HG03139 (cell line): ENCODE measurements around the gene ATF7.

Experiments
- ATAC-seq: cut with Tn5 transposase; IDR thresholded peaks from one replicate; pipeline ENCODE4 v1.9.1; 2021; ENCODE audit not compliant: unreplicated experiment

Gene ATF7

DNA sequence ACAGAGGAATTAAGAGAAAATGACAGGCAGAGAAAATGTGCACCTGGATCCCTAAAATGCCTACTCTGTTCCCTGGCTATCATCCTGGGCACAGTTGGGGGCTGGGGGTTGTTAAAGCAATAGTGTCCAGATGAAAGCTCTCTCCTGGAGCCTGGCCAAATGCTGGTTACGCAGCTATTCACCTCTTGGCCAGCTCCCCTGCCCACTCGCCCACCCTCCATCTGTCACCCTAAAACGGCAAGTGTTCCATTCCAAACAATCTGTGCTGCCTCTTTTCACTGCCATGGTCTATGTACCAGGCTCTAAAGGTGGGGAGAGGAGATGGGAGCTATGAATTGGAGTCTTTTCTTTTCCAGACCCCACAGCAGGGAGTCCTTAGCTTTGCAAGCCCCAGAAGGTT is 94.2 kb downstream of the ATF7 start:
- ATAC-seq = no peak

- no peak for ATAC-seq
Measured at GRCh38 chr12:53530920-53531319, 95.3 kb downstream of the ATF7 start.

DNA sequence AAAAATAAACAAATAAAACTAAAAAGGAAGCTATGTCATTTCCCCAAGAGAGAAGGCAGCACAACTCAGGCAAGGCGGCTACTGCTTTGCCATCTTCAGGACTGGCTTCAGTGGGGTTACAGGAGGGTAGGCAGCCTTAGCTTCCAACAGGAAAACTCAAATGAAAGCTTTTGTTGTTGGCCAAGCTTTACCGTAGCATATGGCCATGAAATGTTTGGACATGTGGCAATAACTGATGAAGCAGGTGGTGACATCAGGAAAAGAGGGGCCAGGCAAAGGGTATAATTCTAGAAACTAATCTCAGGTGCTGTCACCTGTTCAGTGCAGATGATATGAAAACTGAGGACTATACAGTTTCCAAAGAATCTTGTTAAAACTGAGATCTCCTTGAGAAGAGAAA is 96.1 kb downstream of the ATF7 start:
- no peak for ATAC-seq

GRCh38 chr12:53524476-53524875 is 101.7 kb downstream of the ATF7 start:
- no peak for ATAC-seq

DNA sequence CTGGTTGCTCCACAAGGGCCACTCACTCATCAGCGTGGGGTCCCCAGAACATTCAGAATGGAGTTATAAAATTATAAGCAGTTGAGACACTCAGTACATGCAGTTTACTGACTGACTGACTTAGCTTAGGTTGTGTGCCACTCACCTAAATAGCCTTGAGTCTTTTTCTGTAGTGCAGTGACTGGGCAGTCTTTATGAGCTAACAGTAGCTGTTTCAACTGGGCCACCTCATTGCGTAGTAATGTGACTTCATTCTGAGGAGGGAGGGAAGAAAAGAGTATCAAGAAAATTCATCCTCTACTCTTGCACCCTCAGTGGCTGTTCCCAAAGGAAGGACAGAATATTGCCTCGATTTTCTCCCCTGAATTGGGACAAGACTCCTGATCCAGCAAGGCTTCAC is 103.1 kb downstream of the ATF7 start:
- no peak for ATAC-seq

DNA sequence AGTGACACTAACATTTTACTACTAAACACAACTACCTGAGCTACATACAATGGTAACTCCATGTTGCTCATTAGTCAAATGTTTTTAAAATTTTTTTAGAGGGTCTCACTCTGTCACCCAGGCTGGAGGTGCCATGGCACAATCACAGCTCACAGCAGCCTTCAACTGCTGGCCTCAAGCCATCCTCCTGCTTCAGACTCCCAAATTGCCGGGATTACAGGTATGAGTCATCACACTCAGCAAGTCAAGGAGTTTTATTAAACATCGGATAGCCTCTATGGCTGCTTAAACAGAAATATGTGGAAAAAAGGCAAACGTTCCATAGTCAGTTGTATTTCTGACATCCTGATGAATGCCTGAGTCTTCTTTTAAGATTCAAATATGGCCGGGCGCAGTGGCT is 107.8 kb downstream of the ATF7 start:
- no peak for ATAC-seq

- ATAC-seq = no peak
Measured at GRCh38 chr12:53516758-53517455, 109.3 kb downstream of the ATF7 start.

- ATAC-seq = no peak
Measured at GRCh38 chr12:53515291-53515680, 110.9 kb downstream of the ATF7 start.

GRCh38 chr12:53514628-53515290 is 111.4 kb downstream of the ATF7 start:
- ATAC-seq = no peak

DNA sequence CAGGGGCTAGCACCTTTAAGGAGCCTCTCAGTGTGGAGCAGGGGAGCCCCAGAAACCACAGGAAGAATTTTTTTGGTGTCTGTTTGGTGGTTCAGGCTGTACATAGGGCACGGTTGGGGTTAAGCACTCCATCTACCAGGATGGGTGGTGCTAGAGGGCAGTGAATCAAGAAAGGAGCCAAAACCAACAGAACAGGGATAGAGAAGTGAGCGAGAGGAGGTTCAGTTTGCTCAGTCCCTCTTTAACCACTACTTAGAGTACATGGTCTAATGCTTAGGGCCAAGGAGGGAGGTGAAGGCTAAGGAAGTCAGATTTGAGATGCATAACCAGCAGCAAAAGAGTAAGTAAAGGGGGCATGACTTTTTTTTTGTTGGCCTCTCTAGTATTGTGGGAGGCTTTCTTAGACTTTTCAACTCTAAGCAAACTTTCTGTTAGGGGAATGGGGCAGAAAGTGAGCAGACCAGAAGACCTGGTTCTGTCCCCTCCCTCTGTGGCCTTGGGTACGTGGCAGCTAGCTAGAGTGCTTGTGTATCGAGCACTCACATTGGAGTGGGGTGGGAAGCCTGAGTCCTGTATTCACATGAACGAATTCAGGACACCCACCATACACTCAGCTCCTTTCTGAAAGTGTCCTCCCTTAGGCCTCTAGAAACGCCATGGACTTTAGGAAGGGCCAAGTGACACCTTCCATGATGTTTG is 112.3 kb downstream of the ATF7 start:
- no peak for ATAC-seq

DNA sequence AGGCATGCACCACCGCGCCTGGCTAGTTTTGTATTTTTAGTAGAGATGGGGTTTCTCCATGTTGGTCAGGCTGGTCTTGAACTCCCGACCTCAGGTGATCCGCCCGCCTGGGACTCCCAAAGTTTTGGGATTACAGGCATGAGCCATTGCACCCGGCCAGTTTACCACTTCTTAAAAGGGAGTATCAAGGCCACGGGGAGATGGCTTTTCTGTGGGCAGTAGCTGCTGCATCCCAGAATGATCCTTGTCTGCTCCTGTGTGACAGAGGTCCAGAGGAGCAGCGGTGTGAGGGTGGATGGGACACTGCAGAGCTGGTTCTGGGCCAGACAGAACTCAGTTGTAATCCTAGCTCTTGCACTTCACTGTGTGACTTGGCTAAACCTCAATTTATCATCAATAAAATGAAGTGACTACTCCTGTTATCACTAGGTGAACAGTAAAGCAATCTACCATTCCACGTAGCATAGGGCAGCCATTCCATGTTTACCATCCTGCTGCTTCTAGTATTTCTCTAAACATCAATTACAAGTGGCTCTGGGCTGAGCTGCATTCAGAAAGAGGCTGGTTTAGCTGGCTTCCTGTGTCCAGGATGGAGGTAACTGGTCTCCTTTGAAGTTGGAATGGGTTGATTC is 115.9 kb downstream of the ATF7 start:
- ATAC-seq = no peak

DNA sequence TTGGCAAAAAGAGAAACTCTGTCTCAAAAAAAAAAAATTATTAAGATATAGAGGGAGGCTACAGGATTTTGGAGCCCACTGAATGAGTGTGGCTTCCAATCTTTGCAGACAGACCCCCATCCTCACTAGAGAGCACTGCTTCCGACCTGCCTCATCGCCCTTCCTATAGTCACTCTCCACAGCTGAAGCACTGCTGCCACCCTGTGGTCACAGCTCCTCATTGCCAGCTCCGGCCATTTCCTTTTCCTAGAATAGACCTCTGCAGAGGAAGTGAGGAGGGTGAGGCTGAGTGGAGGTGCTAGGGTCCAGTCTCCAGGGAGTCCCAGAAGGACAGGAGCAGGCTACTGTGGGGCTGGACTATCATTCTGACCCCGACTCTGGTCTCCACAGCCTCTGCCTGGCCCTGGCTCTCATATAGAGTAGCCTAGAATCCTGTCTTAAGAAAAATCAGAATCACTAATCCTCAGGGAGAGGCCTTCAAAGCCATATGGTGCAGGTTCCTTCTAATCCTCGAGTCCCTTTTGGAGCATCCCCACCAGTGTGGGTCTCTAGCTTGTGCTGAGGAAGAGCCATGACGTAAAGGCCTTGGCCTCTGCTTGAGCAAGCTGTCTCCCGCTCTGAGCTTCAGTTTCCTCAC is 117.5 kb downstream of the ATF7 start:
- ATAC-seq = peak; percentile 75

GRCh38 chr12:53507603-53507885 is 118.6 kb downstream of the ATF7 start:
- no peak for ATAC-seq

DNA sequence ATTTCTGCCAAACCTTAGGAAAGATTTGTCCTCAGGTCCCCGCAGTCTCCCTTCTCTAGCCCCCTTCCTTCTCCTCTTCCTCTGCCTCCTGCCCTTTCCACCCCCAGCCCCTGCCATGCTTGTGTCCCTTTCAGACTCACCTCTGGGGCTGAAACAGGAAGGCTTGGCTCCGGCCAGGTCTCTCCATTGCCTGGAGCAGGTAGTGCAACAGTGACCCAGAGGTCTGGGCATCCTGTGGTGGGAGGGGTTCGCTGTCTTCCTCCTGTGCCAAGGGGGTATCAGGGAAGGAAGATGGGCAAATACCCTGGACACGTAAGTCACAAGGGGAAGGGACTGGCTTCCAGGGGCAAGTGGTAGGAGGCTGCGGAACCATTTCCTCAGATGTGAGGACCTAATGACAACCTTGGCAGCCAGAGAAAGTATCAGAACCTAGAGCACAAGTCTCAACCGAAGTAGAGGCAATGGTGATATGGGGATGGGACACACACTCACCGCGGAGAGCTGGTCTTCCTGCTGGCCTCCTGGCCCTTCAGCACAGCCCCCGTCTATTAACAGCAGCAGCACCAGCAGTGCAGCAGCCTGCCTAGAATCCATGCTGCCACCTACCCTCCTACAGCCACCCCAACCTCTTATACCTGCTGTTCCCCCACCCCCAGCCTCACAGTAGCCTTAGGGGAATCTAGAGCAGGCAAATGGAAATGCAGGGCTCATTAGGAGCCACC is 119.1 kb downstream of the ATF7 start, which contains the start of gene NPFF:
TSS of gene NPFF (minus strand) at position 604 of the 722 bp plus-strand sequence. CDS start at position 594, 10 bp downstream.
- no peak for ATAC-seq

- ATAC-seq = no peak
Measured at GRCh38 chr12:53506450-53506785, 119.8 kb downstream of the ATF7 start.

GRCh38 chr12:53505555-53506449 is 120.4 kb downstream of the ATF7 start:
- no peak for ATAC-seq

GRCh38 chr12:53505086-53505485 is 121.1 kb downstream of the ATF7 start:
- no peak for ATAC-seq

DNA sequence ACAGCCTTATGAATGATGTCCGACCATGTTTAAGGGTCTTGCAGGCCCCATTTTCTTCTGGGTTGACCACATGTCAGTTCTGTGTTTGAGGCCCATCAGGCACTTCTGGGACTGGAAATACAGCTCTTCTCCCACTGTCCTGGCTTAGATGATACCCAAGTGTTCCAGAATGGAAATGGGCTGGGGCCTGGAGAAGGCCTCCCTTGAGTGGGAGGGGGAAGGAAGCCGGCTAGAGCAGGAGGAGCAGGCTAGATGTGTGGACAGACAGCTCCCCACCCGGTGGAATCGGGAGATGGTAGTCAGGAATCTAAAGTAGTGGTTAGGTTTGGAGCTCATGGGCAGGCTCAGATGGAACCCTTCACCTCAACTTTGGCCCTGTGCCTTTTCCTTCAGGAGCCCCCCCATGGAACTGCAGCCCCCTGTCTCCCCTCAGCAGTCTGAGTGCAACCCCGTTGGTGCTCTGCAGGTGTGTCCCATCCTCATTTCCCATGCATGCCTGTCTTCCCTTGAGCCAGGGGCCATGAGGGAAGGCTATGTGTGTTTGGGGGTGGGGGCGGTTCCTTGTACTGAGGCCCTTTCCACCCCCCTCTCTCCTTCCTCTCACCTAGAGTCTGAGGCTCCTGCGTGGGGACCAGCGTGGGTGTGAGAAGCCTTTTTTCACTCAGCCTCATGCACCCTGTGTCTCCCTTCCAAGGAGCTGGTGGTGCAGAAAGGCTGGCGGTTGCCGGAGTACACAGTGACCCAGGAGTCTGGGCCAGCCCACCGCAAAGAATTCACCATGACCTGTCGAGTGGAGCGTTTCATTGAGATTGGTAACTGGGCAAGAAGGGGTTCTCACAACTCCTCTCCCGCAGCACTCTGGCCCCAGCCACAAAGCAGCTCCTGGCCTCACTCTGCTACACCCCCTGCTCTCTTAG is 121.9 kb downstream of the ATF7 start:
- ATAC-seq = no peak
